Activated naive CD4-positive, alpha-beta T cell treated with anti-CD3 and anti-CD28 coated beads, Interleukin-2, amount 50 U/mL, for 24 hours (primary cell): ENCODE data around the gene SPATA3.

Experiments
- H3K27ac Mint-ChIP-seq: one replicate; pipeline ENCODE4 v1.8.0; 2021; ENCODE audit warnings: mild to moderate bottlenecking, mixed read lengths
- H3K27me3 Mint-ChIP-seq: one replicate; pipeline ENCODE4 v1.8.0; 2021; ENCODE audit warnings: mixed read lengths
- H3K36me3 Mint-ChIP-seq: one replicate; pipeline ENCODE4 v1.8.0; 2021; ENCODE audit warnings: mixed read lengths
- H3K4me1 Mint-ChIP-seq: one replicate; pipeline ENCODE4 v1.8.0; 2021; ENCODE audit warnings: mixed read lengths
- H3K4me3 Mint-ChIP-seq: one replicate; pipeline ENCODE4 v1.8.0; 2021; ENCODE audit warnings: mild to moderate bottlenecking, mixed read lengths
- H3K9me3 Mint-ChIP-seq: one replicate; pipeline ENCODE4 v1.8.0; 2021; ENCODE audit warnings: mixed read lengths

The SPATA3 gene

DNA sequence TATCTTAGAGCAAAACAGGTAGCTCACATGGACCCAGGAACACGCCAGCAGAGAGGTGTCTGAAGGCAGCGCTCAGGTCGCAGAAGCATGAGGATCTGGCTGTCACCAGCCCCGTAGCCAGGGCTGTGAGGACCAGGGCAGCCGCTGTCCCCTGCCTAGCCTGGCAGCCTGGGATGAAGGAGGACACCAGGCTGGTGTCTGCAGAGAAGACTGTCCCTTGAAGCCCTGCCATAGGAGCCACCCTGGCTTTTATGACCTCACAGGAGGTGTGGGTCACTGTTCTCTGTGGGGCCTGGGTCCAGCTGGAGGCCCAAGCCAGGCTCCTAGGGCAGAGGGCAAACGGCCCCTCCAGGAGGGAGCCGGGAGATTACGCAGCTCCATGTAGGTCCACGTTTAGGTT is at the start of gene SPATA3:
SPATA3 (plus strand) TSS at position 301 of the 400 bp plus-strand sequence. CDS start 113 bp downstream, outside the sequence.
- H3K4me3 Mint-ChIP-seq: no peak within 1 kb of the TSS
- H3K9me3 Mint-ChIP-seq: no peaks in the 10 kb centered on the region
- peaks cover 25% of the 10 kb centered on the region for H3K27me3 Mint-ChIP-seq
- no peaks in the 10 kb centered on the region for H3K36me3 Mint-ChIP-seq
- no peaks in the 10 kb centered on the region for H3K4me1 Mint-ChIP-seq
- H3K27ac Mint-ChIP-seq: no peak within 1 kb of the TSS

DNA sequence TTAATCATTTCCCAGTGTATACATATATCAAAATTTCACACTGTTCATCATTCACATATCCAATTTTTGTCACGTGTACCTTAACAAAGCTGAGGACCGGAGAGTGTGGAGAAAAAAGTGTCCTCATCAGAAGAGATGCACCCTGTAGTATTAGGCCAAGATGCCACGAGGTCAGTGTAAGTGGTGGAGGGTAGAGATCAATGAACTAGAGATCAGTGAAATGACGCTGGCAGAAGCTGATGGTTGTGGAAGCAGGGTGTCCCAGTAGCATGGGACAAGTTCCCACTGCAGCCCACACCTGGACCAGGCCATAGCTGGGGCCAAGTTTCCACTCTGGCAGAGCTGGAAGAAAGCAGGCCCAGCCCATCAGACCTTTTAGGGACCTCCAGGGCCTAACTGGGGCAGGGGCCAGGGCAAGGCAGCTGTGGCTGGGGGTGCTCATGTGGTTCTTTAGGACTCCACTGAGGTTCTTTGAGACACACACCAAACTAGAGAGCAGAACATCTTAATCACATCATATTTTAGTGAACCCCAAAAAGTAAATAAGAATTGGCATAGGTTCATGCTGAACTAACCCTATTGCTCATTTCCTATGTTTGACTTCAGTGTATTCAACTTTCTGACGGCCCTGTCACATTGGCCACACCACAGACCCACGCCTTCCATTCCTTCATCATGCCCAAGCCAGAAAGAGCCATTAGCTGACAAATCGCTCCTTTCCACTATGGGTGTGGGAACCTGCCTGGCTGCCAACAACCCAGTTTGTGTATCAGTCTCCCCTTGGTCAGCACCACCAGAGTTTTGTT is 49.3 kb upstream of the SPATA3 start:
- no peak overlapping the region for H3K27ac Mint-ChIP-seq
- H3K27me3 Mint-ChIP-seq: peaks cover 1% of the 10 kb centered on the region
- no peaks in the 10 kb centered on the region for H3K36me3 Mint-ChIP-seq
- H3K4me3 Mint-ChIP-seq: no peak overlapping the region
- peaks cover 9% of the 10 kb centered on the region for H3K4me1 Mint-ChIP-seq
- H3K9me3 Mint-ChIP-seq: no peaks in the 10 kb centered on the region

- Mint-ChIP-seq H3K27me3 (no peaks in the 10 kb centered on the region), H3K36me3 (no peaks in the 10 kb centered on the region), H3K27ac (no peak overlapping the region), H3K4me1 (peaks cover 9% of the 10 kb centered on the region), H3K9me3 (no peaks in the 10 kb centered on the region), H3K4me3 (no peak overlapping the region)
These were observed 48.7 kb upstream of the SPATA3 start for GRCh38 chr2:230947235-230947576.

- peaks cover 9% of the 10 kb centered on the region for H3K4me1 Mint-ChIP-seq
- no peaks in the 10 kb centered on the region for H3K27me3 Mint-ChIP-seq
- H3K4me3 Mint-ChIP-seq: no peak overlapping the region
- H3K27ac Mint-ChIP-seq: peak overlapping the region; percentile 72
- H3K36me3 Mint-ChIP-seq: no peaks in the 10 kb centered on the region
- H3K9me3 Mint-ChIP-seq: no peaks in the 10 kb centered on the region
These were observed 48.0 kb upstream of the SPATA3 start for GRCh38 chr2:230947908-230948365.

GRCh38 chr2:230949966-230950873 is 45.7 kb upstream of the SPATA3 start:
- Mint-ChIP-seq H3K4me3 (no peak overlapping the region), H3K9me3 (no peaks in the 10 kb centered on the region), H3K27ac (no peak overlapping the region), H3K27me3 (peaks cover 4% of the 10 kb centered on the region), H3K4me1 (no peaks in the 10 kb centered on the region), H3K36me3 (no peaks in the 10 kb centered on the region)

GRCh38 chr2:230950874-230951339 is 45.0 kb upstream of the SPATA3 start:
- Mint-ChIP-seq H3K9me3 (no peaks in the 10 kb centered on the region), H3K36me3 (no peaks in the 10 kb centered on the region), H3K4me1 (no peaks in the 10 kb centered on the region), H3K4me3 (no peak overlapping the region), H3K27ac (no peak overlapping the region), H3K27me3 (peaks cover 5% of the 10 kb centered on the region)

- Mint-ChIP-seq H3K36me3 (no peaks in the 10 kb centered on the region), H3K27me3 (peaks cover 5% of the 10 kb centered on the region), H3K9me3 (no peaks in the 10 kb centered on the region), H3K4me1 (no peaks in the 10 kb centered on the region), H3K4me3 (no peak overlapping the region), H3K27ac (no peak overlapping the region)
These were observed 44.5 kb upstream of the SPATA3 start for GRCh38 chr2:230951396-230951795.

DNA sequence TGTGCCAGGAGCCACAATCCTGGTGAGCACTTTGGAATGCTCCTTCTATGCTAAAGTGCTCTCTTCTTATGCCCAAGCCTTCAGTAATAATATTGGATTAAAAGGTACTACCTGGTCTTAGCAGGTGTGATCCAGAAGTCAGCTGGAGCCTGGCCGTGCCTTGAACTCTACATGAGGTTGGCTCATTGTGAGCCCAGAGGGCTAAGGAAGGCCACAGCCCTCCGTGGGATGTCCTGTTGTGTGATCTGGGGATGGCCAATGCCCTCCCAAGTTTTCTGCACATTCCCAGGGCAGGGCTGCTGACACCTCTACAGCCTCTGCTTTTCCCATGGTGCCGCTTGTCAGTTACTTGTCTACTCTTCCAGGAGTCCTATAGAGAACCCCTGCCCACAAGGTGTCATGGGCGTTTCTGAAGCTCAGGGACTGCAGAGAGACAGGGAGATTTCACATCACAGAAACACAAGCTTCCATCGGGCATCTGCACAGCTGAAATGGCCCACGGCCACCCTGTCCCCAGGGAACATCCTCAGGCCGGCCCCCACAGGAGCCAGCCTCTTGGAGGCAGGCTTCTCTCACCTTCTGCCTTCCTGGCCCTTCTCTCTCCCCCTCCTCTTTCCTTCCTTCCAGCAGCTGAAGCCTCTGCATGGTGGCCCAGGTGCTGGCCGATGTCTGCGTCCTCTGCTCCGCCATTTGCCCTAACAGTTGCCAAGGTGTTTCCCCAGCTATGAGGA is 43.5 kb upstream of the SPATA3 start:
- Mint-ChIP-seq H3K9me3 (no peaks in the 10 kb centered on the region), H3K27me3 (peaks cover 10% of the 10 kb centered on the region), H3K27ac (no peak overlapping the region), H3K4me1 (peaks cover 9% of the 10 kb centered on the region), H3K4me3 (no peak overlapping the region), H3K36me3 (no peaks in the 10 kb centered on the region)

GRCh38 chr2:230953845-230954244 is 42.1 kb upstream of the SPATA3 start:
- Mint-ChIP-seq H3K27me3 (peaks cover 20% of the 10 kb centered on the region), H3K36me3 (no peaks in the 10 kb centered on the region), H3K4me3 (no peak overlapping the region), H3K4me1 (peaks cover 22% of the 10 kb centered on the region), H3K9me3 (no peaks in the 10 kb centered on the region), H3K27ac (no peak overlapping the region)

DNA sequence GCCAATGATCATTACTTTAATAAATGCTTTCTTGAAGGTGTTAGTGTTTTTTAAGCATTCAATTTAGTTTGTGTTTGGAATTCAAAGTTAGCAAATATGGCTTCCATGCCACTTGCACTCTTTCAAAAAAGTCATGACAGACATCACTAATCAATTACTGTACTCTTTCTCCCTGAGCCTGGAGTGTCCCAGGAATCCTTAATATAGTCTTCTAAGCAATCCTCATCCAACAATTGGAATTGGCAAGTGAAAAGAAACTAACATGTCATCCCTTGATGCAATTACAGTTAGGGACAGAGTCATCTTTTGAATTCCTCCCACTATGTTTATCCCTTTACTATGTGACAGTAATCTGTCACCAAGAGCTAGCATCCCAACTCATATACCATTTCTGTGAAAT is 41.2 kb upstream of the SPATA3 start:
- H3K27me3 Mint-ChIP-seq: peaks cover 27% of the 10 kb centered on the region
- no peak overlapping the region for H3K27ac Mint-ChIP-seq
- H3K9me3 Mint-ChIP-seq: no peaks in the 10 kb centered on the region
- H3K36me3 Mint-ChIP-seq: no peaks in the 10 kb centered on the region
- no peak overlapping the region for H3K4me3 Mint-ChIP-seq
- H3K4me1 Mint-ChIP-seq: peaks cover 22% of the 10 kb centered on the region

DNA sequence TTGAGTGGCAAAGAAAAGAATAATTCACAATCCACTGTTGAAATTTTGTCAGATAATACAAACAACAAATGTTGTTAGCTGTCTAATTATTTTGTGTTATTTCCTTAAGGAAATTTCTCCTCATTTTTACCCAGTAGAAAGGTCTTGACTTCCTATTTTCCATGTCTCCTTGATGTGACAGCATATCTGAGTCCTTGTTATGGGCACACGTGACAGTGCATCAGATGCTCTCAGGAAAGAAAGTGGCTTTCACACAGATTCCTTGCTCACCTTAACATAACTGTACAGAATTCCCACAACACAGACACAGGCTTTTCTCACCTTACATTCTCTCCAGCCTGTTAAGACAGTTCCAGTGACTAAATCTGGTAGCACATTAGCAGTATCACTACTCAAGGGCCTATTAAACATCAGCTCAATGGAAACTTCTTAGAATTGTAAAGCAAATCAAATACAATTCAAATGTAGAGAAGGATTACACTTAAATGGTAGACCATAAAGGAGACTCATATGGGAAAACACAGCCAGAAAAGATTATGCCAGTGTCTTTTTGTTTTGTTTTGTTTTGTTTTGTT is 40.7 kb upstream of the SPATA3 start:
- Mint-ChIP-seq H3K36me3 (no peaks in the 10 kb centered on the region), H3K27ac (no peak overlapping the region), H3K4me3 (no peak overlapping the region), H3K9me3 (no peaks in the 10 kb centered on the region), H3K4me1 (peaks cover 22% of the 10 kb centered on the region), H3K27me3 (peaks cover 27% of the 10 kb centered on the region)

- Mint-ChIP-seq H3K27me3 (peaks cover 31% of the 10 kb centered on the region), H3K4me1 (peaks cover 22% of the 10 kb centered on the region), H3K4me3 (peak overlapping the region; percentile 88), H3K9me3 (no peaks in the 10 kb centered on the region), H3K36me3 (no peaks in the 10 kb centered on the region), H3K27ac (peak overlapping the region; percentile 79)
These were observed 38.8 kb upstream of the SPATA3 start for GRCh38 chr2:230956827-230957755.

DNA sequence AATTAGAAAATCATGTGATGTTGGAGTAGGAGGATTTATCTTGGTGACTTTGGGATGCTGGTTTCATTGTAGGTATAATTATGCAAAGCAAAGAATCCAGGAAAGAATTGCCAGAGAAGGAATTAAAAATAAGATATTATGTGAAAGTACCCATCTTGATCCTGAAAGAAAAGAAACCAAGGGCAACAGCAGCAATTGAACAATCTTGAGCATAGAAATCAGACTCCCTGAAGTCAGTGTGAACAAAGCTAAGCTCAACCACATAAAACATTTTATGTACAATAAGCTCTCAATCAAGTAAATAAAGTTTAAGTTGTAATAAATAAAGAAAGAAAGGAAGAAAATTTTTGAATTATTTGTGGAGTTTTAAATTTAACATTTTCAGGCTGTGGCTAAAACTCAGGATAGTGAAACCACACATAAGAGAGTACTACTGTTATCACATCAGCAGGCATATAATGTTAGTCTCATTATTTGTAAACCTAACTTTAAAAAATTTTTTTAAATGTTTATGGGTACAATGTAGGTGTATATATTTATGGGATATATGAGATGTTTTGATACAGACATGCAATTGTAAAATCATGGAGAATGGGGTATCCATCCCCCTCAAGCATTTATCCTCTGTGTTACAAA is 38.0 kb upstream of the SPATA3 start:
- Mint-ChIP-seq H3K4me3 (peak overlapping the region; percentile 88), H3K27me3 (peaks cover 31% of the 10 kb centered on the region)

More for the DNA sequence above, 38.0 kb upstream of the SPATA3 start:
- Mint-ChIP-seq H3K9me3 (no peaks in the 10 kb centered on the region), H3K4me1 (peaks cover 22% of the 10 kb centered on the region), H3K36me3 (no peaks in the 10 kb centered on the region), H3K27ac (peak overlapping the region; percentile 15)
